Activated CD4-positive, alpha-beta T cell treated with anti-CD3 and anti-CD28 coated beads for 4 hours (primary cell): Measurements from ENCODE around the gene OR6C6.
"Not testable (repeated sequence)": the region's sequence is repeated elsewhere in the genome, so short reads cannot be mapped to it uniquely, and the experiment has no call there.

Source experiments
- DNase-seq, 2 donors: peaks; one replicate each; pipeline ENCODE4 v3.0.0-alpha.2; 2020

The OR6C6 gene

GRCh38 chr12:55296469-55296868 lies at the start of gene OR6C6:
Gene OR6C6 (minus strand): TSS chr12:55296569. CDS start chr12:55295232, 1,337 bp downstream.
- no peak for DNase-seq

- no peak for DNase-seq
Measured at GRCh38 chr12:55336002-55336401, 39.6 kb upstream of the OR6C6 start.

- no peak for DNase-seq
Measured at GRCh38 chr12:55330446-55330845, 34.1 kb upstream of the OR6C6 start, which contains the start of gene OR6C3. Gene OR6C3 (plus strand): TSS chr12:55330746. CDS start chr12:55331701, 955 bp downstream.

- DNase-seq: not testable (repeated sequence)
Measured at GRCh38 chr12:55325801-55326200, 29.4 kb upstream of the OR6C6 start.

GRCh38 chr12:55320201-55320600 lies 23.8 kb upstream of the OR6C6 start:
- DNase-seq: no peak

- DNase-seq: no peak
Measured at GRCh38 chr12:55314043-55314442, 17.7 kb upstream of the OR6C6 start, which contains the start of gene OR6C1. Gene OR6C1 (plus strand): TSS chr12:55314343. CDS start chr12:55320600, 6,257 bp downstream.

GRCh38 chr12:55289999-55290398 lies 6.4 kb downstream of the OR6C6 start:
- DNase-seq: no peak

GRCh38 chr12:55280991-55281390 lies 15.4 kb downstream of the OR6C6 start:
- no peak for DNase-seq

GRCh38 chr12:55258303-55258702 lies 38.1 kb downstream of the OR6C6 start:
- no peak for DNase-seq

GRCh38 chr12:55256831-55257230 lies 39.5 kb downstream of the OR6C6 start:
- no peak for DNase-seq

GRCh38 chr12:55253281-55253680 lies 43.1 kb downstream of the OR6C6 start:
- DNase-seq: no peak

GRCh38 chr12:55250944-55251343 lies 45.4 kb downstream of the OR6C6 start:
- DNase-seq: no peak

GRCh38 chr12:55246159-55246558 lies 50.2 kb downstream of the OR6C6 start:
- no peak for DNase-seq

GRCh38 chr12:55244309-55244708 lies 52.1 kb downstream of the OR6C6 start, which contains the start of gene OR6C74:
Gene OR6C74 (plus strand): TSS chr12:55244609. CDS start chr12:55247288, 2,679 bp downstream.
- no peak for DNase-seq
